GM12892 (cell line): Measurements from ENCODE around the gene RREB1.

Source experiments
- DNase-seq: peaks from one replicate; pipeline ENCODE4 v3.0.0; 2011; ENCODE audit not compliant: insufficient read length
- FAIRE-seq: peaks from 2 replicates; lab custom pipeline; 2011; peaks lifted over from hg19 to GRCh38; lab: Jason Lieb, UNC
- POLR2A ChIP-seq: IDR thresholded peaks from 2 replicates; pipeline ENCODE4 v1.6.1; 2011; ENCODE audit warnings: low read depth, low read length, control low read depth
- POLR2AphosphoS5 ChIP-seq: IDR thresholded peaks from 2 replicates; pipeline ENCODE4 v1.6.1; 2011; ENCODE audit warnings: low read depth, low read length, control low read depth
- TAF1 ChIP-seq: IDR thresholded peaks from 2 replicates; pipeline ENCODE4 v1.6.1; 2011; ENCODE audit warnings: low read depth, mild to moderate bottlenecking, control low read depth, low read length, borderline replicate concordance

The RREB1 gene

DNA sequence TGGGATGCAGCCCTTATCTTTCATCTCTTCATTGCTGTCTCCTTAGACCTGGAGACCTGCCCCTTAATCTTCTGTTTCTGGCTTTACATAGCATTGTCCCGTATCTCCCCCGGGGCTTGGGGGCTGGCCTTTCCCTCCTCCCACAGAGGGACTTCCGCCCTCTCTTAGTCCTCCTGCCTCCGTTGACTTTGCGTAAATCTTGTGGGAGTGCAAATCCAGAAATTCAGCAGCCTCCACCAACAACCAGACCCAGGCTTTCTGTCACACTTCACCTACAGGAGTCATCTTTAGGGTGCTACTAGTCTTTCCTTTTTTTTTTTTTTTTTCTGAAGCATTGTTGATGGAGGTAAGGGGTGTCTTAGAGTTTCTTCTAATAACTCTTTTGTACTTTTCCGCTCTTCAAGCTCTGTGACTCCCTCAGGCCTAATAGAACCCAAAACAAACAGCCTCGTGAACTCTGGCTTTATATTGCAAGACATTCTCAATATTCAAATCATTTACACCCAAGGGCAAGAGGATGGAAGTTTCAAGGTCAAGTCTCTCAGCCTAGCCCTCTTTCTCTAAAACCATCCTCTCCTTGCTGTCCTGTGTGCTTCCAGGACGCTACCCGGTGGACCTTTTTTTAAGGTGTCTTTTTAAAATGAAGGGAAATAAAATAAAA lies 66.2 kb downstream of the RREB1 start:
- FAIRE-seq = no peak
- no peak for TF ChIP-seq POLR2AphosphoS5
- TF ChIP-seq POLR2A = no peak
- TF ChIP-seq TAF1 = no peak
- DNase-seq = no peak

DNA sequence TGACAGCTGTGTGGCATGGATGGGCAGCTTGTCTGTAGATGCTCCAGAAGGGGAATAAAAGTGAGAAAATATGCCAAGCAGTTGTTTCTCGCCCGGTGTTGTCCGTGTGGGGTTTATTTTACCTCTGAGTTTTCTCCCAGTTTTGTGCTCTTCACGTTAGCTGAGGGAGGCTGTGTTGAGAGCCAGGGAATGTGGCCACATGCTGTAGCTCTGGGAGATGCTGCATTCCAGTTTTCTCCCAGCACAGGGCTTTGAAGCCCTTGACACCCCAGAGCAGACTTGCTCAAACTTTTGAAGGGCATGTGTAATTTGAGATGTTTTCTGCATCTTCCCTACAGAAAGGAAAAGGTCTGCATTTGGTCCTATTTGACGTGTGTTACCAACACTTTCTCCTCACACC lies 67.7 kb downstream of the RREB1 start:
- DNase-seq (no peak), FAIRE-seq (no peak)
- no peak for TF ChIP-seq POLR2AphosphoS5
- TF ChIP-seq TAF1 = no peak
- TF ChIP-seq POLR2A = no peak

DNA sequence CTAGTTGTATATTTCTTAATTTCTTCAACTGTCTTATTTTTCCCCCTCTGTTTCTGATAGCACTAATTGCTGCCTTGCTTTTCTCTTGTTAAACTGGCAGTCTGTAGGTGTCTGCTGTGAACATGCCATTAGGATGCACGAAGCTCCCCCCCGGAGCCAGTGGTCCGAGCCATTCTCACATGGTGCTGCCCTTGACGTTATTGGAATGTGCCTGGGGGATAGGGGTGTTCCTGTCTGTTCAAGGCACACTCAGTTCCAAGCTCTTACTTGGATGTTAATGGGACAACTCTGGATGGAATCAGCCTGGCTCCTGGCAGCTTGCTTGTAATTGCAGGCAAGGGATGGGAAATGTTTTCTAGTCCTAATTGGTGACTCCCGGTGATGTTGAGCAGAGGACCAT lies 68.4 kb downstream of the RREB1 start:
- FAIRE-seq (no peak), DNase-seq (no peak)
- TF ChIP-seq POLR2AphosphoS5 (no peak), TAF1 (no peak), POLR2A (no peak)

DNA sequence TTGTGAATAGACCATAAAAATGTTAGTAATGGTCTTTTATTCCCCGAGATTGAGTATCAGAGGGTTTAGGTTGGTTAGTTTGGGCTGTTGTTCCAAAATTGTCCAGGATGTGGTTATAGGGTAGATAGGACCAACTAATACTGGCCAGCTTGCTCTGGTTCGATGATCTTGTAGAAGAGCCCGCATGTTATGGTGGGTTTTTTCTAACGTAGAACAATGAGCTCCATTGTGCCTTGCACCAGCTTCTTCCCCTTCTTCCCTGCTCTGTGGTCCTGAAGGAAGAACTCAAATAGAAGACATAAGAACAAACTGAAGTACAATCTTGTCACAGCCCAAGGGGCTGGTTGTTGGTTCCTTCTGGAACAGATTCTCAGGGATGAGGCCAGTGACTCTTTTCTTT lies 70.5 kb downstream of the RREB1 start:
- TF ChIP-seq TAF1 (no peak), POLR2AphosphoS5 (no peak), POLR2A (no peak)
- DNase-seq (no peak), FAIRE-seq (no peak)

DNA sequence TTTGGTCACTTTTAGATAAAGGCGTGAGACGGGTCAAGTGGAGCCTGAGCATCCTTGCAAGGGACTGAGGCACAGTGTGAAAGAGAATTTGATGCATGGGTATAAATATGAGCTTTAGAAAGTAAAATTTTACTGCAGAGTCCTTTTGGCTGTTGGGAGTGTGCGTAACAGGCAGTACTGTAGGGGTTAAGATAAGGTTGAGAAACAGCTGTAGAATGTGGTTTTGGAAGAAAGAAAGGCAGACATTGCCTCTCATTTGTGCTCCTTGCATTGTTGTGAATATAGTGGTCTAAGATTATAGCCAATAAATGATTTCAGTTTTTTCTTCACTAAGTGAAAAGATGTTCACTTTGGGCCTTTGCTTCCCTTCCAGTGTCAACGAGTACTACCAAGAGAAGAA lies 73.0 kb downstream of the RREB1 start:
- no peak for DNase-seq
- TF ChIP-seq POLR2AphosphoS5 = no peak
- no peak for TF ChIP-seq TAF1
- no peak for TF ChIP-seq POLR2A
- FAIRE-seq = no peak

DNA sequence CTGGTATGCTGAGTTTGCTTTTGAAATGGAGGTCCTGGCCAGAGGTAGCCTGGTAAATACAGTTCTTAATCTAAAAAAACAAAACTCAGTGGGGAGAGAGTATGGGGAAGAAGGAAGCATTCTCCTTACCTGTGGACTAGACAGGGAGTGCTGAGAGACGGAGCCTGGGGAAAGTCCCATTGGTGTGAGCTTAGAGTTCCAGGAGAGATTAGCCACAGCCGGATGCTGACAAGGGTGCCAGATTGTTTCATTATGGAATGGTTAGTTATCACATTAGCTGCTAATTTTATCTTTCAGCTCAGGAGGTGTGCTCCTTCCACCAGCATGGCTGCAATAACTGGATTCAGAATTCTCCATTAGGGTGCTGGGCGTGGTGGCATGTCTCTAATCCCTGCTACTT lies 75.9 kb downstream of the RREB1 start:
- TF ChIP-seq POLR2A (no peak), TAF1 (no peak), POLR2AphosphoS5 (no peak)
- FAIRE-seq (no peak), DNase-seq (no peak)

DNA sequence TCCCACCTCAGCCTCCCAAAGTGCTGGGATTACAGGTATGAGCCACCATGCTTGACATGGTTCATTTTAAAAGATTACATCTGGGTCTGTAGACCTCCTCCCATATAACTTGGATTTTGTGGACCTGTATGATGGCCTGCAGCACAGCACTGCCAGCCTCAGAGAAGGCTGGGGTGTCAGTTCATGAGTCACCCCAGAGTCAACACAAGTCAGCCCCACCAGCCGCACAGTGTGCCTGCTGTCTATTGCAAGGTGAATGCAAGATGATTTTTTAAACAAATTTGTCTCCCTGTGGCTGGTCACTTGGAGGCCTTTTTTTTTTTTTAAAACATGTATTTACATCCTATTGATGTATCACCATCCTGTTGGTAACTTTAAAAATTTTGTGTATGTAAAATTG lies 76.7 kb downstream of the RREB1 start:
- TF ChIP-seq TAF1 (no peak), POLR2AphosphoS5 (no peak), POLR2A (no peak)
- DNase-seq (no peak), FAIRE-seq (no peak)

DNA sequence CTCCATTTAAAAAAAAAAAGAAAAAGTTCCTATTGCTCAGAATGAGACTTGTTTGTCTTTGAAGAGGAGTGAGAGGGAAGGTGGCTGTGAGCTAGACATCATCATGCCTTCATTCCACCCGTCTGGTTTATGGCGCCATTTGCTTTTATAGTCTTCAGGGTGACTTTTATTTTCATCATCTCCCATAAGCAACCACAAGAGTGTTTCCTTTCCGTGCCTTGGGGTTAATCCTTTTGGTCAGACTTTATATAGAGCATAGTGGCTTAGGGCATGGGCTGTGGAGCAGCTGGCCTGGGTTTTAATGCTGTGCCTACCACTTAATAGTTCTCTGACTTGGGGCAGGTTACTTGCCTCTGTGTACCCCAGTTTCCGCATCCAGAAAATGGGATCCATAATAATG lies 77.8 kb downstream of the RREB1 start:
- FAIRE-seq = no peak
- DNase-seq = no peak
- TF ChIP-seq POLR2A (no peak), TAF1 (no peak), POLR2AphosphoS5 (no peak)

DNA sequence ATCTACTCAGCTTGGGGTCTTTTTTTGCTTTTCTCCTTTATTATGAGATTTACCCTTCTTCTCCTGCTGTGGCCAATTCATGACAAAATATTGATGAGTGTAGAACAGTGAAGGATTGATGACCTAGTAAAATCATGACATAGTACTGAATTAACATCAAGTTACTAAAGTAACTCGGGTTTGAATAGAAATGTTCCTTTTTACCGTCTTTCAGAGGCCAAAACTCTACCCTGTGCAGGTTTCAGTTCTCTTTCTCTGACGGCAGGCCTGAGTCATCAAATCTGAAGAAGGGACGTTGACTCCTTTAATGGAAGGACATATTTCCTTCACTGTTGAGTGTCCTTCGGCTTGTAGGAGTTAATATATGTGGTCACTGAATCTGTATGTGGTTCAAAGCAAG lies 80.7 kb downstream of the RREB1 start:
- DNase-seq = no peak
- TF ChIP-seq POLR2A = no peak
- TF ChIP-seq POLR2AphosphoS5 = no peak
- TF ChIP-seq TAF1 = no peak
- FAIRE-seq = peak; percentile 94

DNA sequence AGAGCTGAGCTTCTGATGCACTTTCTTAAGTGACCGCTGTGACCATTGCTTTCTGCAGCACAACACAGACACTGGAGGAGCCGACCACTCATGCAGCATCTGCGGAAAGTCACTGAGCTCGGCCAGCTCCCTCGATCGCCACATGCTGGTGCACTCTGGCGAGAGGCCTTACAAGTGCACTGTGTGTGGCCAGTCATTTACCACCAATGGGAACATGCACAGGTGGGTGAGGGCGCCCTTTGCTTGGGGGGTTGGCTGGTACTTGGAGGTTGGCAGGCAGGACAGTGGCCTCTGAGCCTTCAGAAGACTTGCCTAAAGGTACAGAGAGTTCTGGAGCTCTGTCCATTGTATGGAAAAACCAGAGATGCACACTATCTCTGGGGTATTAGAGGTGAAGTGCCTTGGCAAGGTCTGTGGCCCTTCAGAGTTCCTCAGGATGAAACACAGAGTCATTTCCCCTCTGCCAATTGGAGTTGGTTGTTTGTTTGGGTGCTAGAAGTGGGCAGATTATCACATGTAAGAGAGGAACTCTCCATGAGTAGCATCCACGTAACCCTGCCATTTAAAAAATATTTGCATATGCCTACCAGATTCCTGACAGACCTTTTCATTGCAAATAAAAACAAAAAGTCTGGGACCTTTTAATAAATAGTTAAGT lies 81.5 kb downstream of the RREB1 start:
- no peak for FAIRE-seq

DNA sequence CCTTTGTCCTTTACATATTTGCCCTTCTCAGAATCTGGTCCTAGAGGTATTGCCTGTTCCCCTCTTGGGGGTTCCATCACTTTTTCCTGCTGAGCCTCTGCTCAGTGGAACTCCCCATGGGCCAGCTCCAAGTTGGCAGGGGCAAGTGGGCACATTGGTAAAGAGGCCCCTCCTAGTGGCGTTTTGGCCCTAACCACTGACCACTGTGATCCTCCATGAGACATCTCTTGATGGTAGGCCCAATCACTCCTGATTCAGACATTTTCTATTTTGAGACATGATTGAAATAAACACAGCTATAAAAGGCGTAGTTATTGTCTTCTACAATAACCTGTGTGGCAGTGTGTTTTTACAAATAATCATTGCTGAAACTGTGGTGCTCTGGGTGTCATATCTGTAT lies 83.0 kb downstream of the RREB1 start:
- FAIRE-seq (no peak), DNase-seq (no peak)
- TF ChIP-seq POLR2A (no peak), TAF1 (no peak), POLR2AphosphoS5 (no peak)

More for the DNA sequence above, 81.5 kb downstream of the RREB1 start:
- TF ChIP-seq POLR2AphosphoS5 (no peak), TAF1 (no peak), POLR2A (no peak)
- DNase-seq = no peak

DNA sequence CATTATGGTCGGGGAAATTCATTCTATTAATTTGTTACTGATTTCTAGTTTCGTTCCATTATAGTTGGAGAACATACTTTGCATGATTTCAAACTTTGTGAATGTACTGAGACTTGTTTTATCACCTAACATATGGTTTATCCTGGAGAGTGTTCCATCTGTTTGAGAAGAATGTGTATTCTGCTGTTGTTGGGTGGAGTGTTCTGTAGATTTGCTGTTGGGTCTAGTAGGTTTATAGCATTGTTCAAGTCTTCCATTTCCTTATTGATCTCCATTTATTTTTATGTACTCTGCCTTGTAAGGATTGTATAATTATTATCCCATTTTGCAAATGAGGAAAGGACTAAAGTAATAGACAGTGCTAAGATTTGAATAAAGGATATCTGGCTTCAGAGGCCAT lies 85.4 kb downstream of the RREB1 start:
- no peak for DNase-seq
- TF ChIP-seq POLR2A (no peak), TAF1 (no peak), POLR2AphosphoS5 (no peak)
- FAIRE-seq = peak; percentile 64
